CD14-positive monocyte (primary cell): ENCODE results near the gene CDIPT. TPM values are rescaled to one million over a fixed set of nuclear protein-coding genes. Genes with fewer than 3 reads are reported as not detected.
A peak's percentile ranks its signal among the peaks of the same experiment; 100 is the strongest.

Experiments
- DNase-seq, 3 donors: peaks; one replicate each; pipeline ENCODE4 v3.0.0-alpha.2; 2011 to 2022
- H2AFZ ChIP-seq: 2 replicates; pipeline ENCODE4 v1.6.0; 2012; ENCODE audit warnings: mild to moderate bottlenecking, low read depth, low read length, inconsistent platforms; ENCODE audit not compliant: insufficient read depth, poor library complexity, severe bottlenecking
- H3K27ac ChIP-seq, 2 donors: 1 replicate in 1 of 2; 2 replicates in 1 of 2; pipeline ENCODE4 v1.5.1; 2012 to 2013; ENCODE audit warnings: low read length in 2 of 2, control low read depth in 1 of 2, inconsistent platforms in 1 of 2, low read depth in 1 of 2, mild to moderate bottlenecking in 1 of 2
- H3K27me3 ChIP-seq, 2 donors: one replicate each; pipeline versions ENCODE4 v1.6.0 to v1.6.1; 2011 to 2013; ENCODE audit warnings: low read length in 2 of 2; ENCODE audit not compliant: control insufficient read depth in 2 of 2, insufficient read depth in 2 of 2
- H3K36me3 ChIP-seq, 2 donors: replicated peaks in 1 of 2; 1 replicate in 1 of 2; 2 replicates in 1 of 2; pipeline versions ENCODE4 v1.5.1 to v1.6.1; 2012 to 2013; ENCODE audit warnings: low read length in 2 of 2, control low read depth in 1 of 2, inconsistent platforms in 1 of 2, mild to moderate bottlenecking in 1 of 2; ENCODE audit not compliant: insufficient read depth in 2 of 2, control insufficient read depth in 1 of 2
- H3K4me1 ChIP-seq, 2 donors: 1 replicate in 1 of 2; 2 replicates in 1 of 2; pipeline versions ENCODE4 v1.5.1 to v1.6.1; 2012 to 2013; ENCODE audit warnings: low read length in 2 of 2, control low read depth in 1 of 2, inconsistent platforms in 1 of 2, mild to moderate bottlenecking in 1 of 2, moderate library complexity in 1 of 2; ENCODE audit not compliant: insufficient read depth in 2 of 2, control insufficient read depth in 1 of 2
- H3K4me2 ChIP-seq: replicated peaks from 2 replicates; pipeline ENCODE3; 2012; ENCODE audit warnings: low read length, moderate library complexity, mild to moderate bottlenecking; ENCODE audit not compliant: poor library complexity, severe bottlenecking; ENCODE audit errors: extremely low read depth
- H3K4me3 ChIP-seq, 3 experiments: fragments of 200-600 bp in 1 of 3; sonication (generic) in 1 of 3; replicated peaks in 1 of 3; 1 replicate in 2 of 3; 2 replicates in 1 of 3; pipeline ENCODE4 v1.5.1; 2011 to 2013; ENCODE audit warnings: low read length in 3 of 3, mild to moderate bottlenecking in 3 of 3, control low read depth in 2 of 3, low read depth in 2 of 3, inconsistent platforms in 1 of 3, moderate library complexity in 1 of 3
- H3K79me2 ChIP-seq: 2 replicates; pipeline ENCODE4 v1.6.0; 2012; ENCODE audit warnings: mild to moderate bottlenecking, control low read depth, inconsistent platforms, low read length, moderate library complexity; ENCODE audit not compliant: insufficient read depth
- H3K9ac ChIP-seq: 2 replicates; pipeline ENCODE4 v1.6.0; 2017; ENCODE audit warnings: low read length, mild to moderate bottlenecking; ENCODE audit not compliant: insufficient read depth, poor library complexity, severe bottlenecking
- H3K9me3 ChIP-seq, 2 donors: replicated peaks in 1 of 2; 1 replicate in 1 of 2; 2 replicates in 1 of 2; pipeline versions ENCODE4 v1.5.1 to v1.6.1; 2012 to 2013; ENCODE audit warnings: low read length in 2 of 2, control low read depth in 1 of 2; ENCODE audit not compliant: control insufficient read depth in 1 of 2, insufficient read depth in 1 of 2
- H4K20me1 ChIP-seq: 2 replicates; pipeline ENCODE4 v1.6.0; 2012; ENCODE audit warnings: mild to moderate bottlenecking, low read length, control low read depth, moderate library complexity; ENCODE audit not compliant: insufficient read depth
- H3K27ac Mint-ChIP-seq, 7 donors: one replicate each; pipeline ENCODE4 v1.8.0; 2020; ENCODE audit warnings: mild to moderate bottlenecking in 7 of 7, mixed read lengths in 7 of 7, moderate library complexity in 6 of 7, inconsistent platforms in 2 of 7
- H3K27me3 Mint-ChIP-seq, 3 donors: one replicate each; pipeline ENCODE4 v1.8.0; 2021 to 2022; ENCODE audit warnings: low read depth in 3 of 3, mild to moderate bottlenecking in 3 of 3, mixed read lengths in 3 of 3, moderate library complexity in 3 of 3, inconsistent platforms in 1 of 3
- H3K36me3 Mint-ChIP-seq, 2 donors: one replicate each; pipeline ENCODE4 v1.8.0; 2020; ENCODE audit warnings: mixed read lengths in 2 of 2, inconsistent platforms in 1 of 2, mild to moderate bottlenecking in 1 of 2
- H3K4me1 Mint-ChIP-seq: one replicate; pipeline ENCODE4 v1.8.0; 2020; ENCODE audit warnings: mild to moderate bottlenecking, mixed read lengths
- H3K4me3 Mint-ChIP-seq, 2 donors: one replicate each; pipeline ENCODE4 v1.8.0; 2020; ENCODE audit warnings: mild to moderate bottlenecking in 2 of 2, mixed read lengths in 2 of 2, moderate library complexity in 1 of 2
- H3K9me3 Mint-ChIP-seq, 7 donors: one replicate each; pipeline ENCODE4 v1.8.0; 2020 to 2022; ENCODE audit warnings: mixed read lengths in 7 of 7, mild to moderate bottlenecking in 6 of 7, moderate library complexity in 6 of 7, inconsistent platforms in 2 of 7
- CTCF ChIP-seq: fragments of 200-600 bp; IDR thresholded peaks from one replicate; pipeline ENCODE4 v1.8.0; 2022; ENCODE audit warnings: antibody characterized with exemption, mild to moderate bottlenecking
- WGBS: methylation state at CpG from one replicate; pipeline ENCODE4 v1.1.5; 2013; ENCODE audit warnings: missing lambda C conversion rate; ENCODE audit not compliant: insufficient coverage; 5-methylcytosine and 5-hydroxymethylcytosine counted together
- intact Hi-C, 2 donors: fragments of 100-400 bp; cut with micrococcal nuclease; formaldehyde crosslinking; loops; one replicate each; pipeline versions ENCODE4 v1.15.0 to v1.15.1; 2023
- polyA plus RNA-seq, 3 donors: library from polyadenylated mRNA; depleted of rRNA in 1 of 3; unstranded in 2 of 3; stranded (reverse) in 1 of 3; fragments of 300-500 nt in 2 of 3; fragments of >200 nt in 1 of 3; fragmentation: Illumina TruSeq in 2 of 3; gene quantifications; 1 replicate in 2 of 3; 2 replicates in 1 of 3; pipeline ENCODE4 v1.2.3, GENCODE V29; 2012 to 2021

The CDIPT gene
- polyA plus RNA-seq, 3 donors, result 67.2 to 98.8 (median 93.5) TPM

DNA sequence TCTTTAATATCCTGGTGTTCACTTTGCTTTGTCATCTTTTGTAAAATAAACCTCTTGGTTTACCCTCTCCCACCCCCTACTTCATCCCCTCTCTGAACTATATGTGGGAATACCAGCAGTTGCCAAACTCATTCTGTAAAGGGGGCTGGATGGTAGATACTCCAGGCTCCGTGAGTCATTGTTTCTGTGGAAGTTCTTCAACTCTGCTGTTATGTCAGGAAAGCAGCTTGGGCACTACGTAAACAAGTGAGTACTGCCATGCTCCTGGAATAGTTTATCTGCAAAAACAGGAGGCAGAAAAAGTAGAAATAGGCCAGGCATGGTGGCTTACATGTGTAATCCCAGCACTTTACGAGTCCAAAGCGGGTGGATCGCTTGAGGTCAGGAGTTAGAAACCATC, 25.2 kb downstream of the CDIPT start:
- H3K27ac Mint-ChIP-seq, result peak overlapping the region in 1 of 7 donors; percentile 59
- Histone ChIP-seq H3K4me1 (no peaks in the 10 kb centered on the region), H3K79me2 (no peaks in the 10 kb centered on the region), H2AFZ (no peak overlapping the region), H3K27me3 (no peaks in the 10 kb centered on the region), H3K9me3 (no peaks in the 10 kb centered on the region), H3K4me2 (no peak overlapping the region), H4K20me1 (peaks cover 77% of the 10 kb centered on the region), H3K36me3 (peaks cover 96 to 100% of the 10 kb centered on the region in 2 donors), H3K4me3 (no peak overlapping the region), H3K27ac (no peak overlapping the region), H3K9ac (no peak overlapping the region)
- TF ChIP-seq CTCF, result no peak
- 100% methylated on average over 2 of the region's 5 CpGs for WGBS
- H3K36me3 Mint-ChIP-seq, result peaks cover 78 to 100% of the 10 kb centered on the region in 2 donors
- H3K27me3 Mint-ChIP-seq, result no peaks in the 10 kb centered on the region
- H3K9me3 Mint-ChIP-seq, result no peaks in the 10 kb centered on the region
- H3K4me3 Mint-ChIP-seq, result no peak overlapping the region
- H3K4me1 Mint-ChIP-seq, result no peaks in the 10 kb centered on the region
- intact Hi-C loops, result no loop called here
- no peak for DNase-seq

- Mint-ChIP-seq H3K9me3 (no peaks in the 10 kb centered on the region), H3K27me3 (no peaks in the 10 kb centered on the region), H3K27ac (no peak overlapping the region), H3K36me3 (peaks cover 80 to 100% of the 10 kb centered on the region in 2 donors), H3K4me3 (no peak overlapping the region), H3K4me1 (no peaks in the 10 kb centered on the region)
- Histone ChIP-seq H3K27ac (no peak overlapping the region), H2AFZ (no peak overlapping the region), H3K4me2 (no peak overlapping the region), H3K79me2 (no peaks in the 10 kb centered on the region), H3K4me3 (no peak overlapping the region), H3K36me3 (peaks cover 92 to 100% of the 10 kb centered on the region in 2 donors), H3K27me3 (no peaks in the 10 kb centered on the region), H3K9me3 (no peaks in the 10 kb centered on the region), H4K20me1 (peaks cover 81% of the 10 kb centered on the region), H3K4me1 (no peaks in the 10 kb centered on the region), H3K9ac (no peak overlapping the region)
- intact Hi-C loops, result no loop called here
- TF ChIP-seq CTCF, result no peak
- over 99% methylated on average over 15 of the region's 15 CpGs for WGBS
- no peak for DNase-seq
Measured at GRCh38 chr16:29836623-29837022, 26.4 kb downstream of the CDIPT start.
